Testis (tissue), 3 donors: ENCODE measurements around the gene LRRC56. TPM values are rescaled to one million over a fixed set of nuclear protein-coding genes. Genes with fewer than 3 reads are reported as not detected.

ENCODE experiments used
- DNase-seq: peaks from one replicate; pipeline ENCODE4 v3.0.0-alpha.2; 2019
- H3K27ac ChIP-seq, 2 donors: fragments of 200-600 bp; sonication (generic); one replicate each; pipeline ENCODE4 v1.5.1; 2019
- H3K27me3 ChIP-seq: fragments of 200-600 bp; sonication (generic); one replicate; pipeline ENCODE4 v1.5.1; 2019
- H3K36me3 ChIP-seq: fragments of 200-600 bp; sonication (generic); one replicate; pipeline ENCODE4 v1.5.1; 2017; ENCODE audit warnings: low read depth; ENCODE audit errors: missing control alignments
- H3K4me1 ChIP-seq: fragments of 200-600 bp; sonication (generic); one replicate; pipeline ENCODE4 v1.5.1; 2019
- H3K4me3 ChIP-seq, 2 donors: fragments of 200-600 bp; sonication (generic); one replicate each; pipeline ENCODE4 v1.5.1; 2017 to 2019
- H3K9me3 ChIP-seq: fragments of 200-600 bp; sonication (generic); one replicate; pipeline ENCODE4 v1.5.1; 2017
- POLR2A ChIP-seq: fragments of 450-650 bp; IDR thresholded peaks from one replicate; pipeline ENCODE4 v1.6.1; 2017; ENCODE audit warnings: antibody characterized with exemption, mild to moderate bottlenecking, moderate library complexity
- WGBS, 2 donors: methylation state at CpG; one replicate each; pipeline ENCODE4 v1.1.5; 2018; 5-methylcytosine and 5-hydroxymethylcytosine counted together
- intact Hi-C: fragments of 100-400 bp; cut with DNase I; formaldehyde crosslinking; loops from one replicate; pipeline ENCODE4 v1.15.1; 2023; ENCODE audit warnings: low total_unique reads
- polyA plus RNA-seq: library from polyadenylated mRNA; stranded (reverse); fragments of 350-450 nt; fragmentation: Illumina TruSeq; extraction: RNeasy Lipid Tissue Mini Kit (QIAGEN cat#74804); gene quantifications from one replicate; pipeline ENCODE4 v1.2.3, GENCODE V29; 2014; ENCODE audit warnings: low read depth, low replicate concordance; ENCODE audit not compliant: insufficient read depth
- total RNA-seq, 2 donors: library from RNA; depleted of rRNA; stranded (reverse); fragments of >200 nt; gene quantifications; one replicate each; pipeline ENCODE4 v1.2.3, GENCODE V29; 2016
- TF ChIP-seq, protein P1 (sequence below), 3 experiments: fragments of 450-650 bp in 2 of 3; fragments of 200-600 bp in 1 of 3; sonication (generic) in 1 of 3; IDR thresholded peaks; one replicate each; pipeline ENCODE4 v1.5.1; 2016 to 2019; ENCODE audit warnings: antibody characterized with exemption in 3 of 3, mild to moderate bottlenecking in 2 of 3, moderate library complexity in 1 of 3

LRRC56 gene
- total and polyA plus RNA-seq, 3 donors from 2014 or later, result 11.6 to 23.5 (median 22.2) TPM

GRCh38 chr11:497565-498296 is 39.6 kb upstream of the LRRC56 start:
- H3K27ac ChIP-seq, result no peak overlapping the region
- H3K36me3 ChIP-seq, result no peaks in the 10 kb centered on the region
- no peak for TF ChIP-seq POLR2A
- TF ChIP-seq, protein P1, sequence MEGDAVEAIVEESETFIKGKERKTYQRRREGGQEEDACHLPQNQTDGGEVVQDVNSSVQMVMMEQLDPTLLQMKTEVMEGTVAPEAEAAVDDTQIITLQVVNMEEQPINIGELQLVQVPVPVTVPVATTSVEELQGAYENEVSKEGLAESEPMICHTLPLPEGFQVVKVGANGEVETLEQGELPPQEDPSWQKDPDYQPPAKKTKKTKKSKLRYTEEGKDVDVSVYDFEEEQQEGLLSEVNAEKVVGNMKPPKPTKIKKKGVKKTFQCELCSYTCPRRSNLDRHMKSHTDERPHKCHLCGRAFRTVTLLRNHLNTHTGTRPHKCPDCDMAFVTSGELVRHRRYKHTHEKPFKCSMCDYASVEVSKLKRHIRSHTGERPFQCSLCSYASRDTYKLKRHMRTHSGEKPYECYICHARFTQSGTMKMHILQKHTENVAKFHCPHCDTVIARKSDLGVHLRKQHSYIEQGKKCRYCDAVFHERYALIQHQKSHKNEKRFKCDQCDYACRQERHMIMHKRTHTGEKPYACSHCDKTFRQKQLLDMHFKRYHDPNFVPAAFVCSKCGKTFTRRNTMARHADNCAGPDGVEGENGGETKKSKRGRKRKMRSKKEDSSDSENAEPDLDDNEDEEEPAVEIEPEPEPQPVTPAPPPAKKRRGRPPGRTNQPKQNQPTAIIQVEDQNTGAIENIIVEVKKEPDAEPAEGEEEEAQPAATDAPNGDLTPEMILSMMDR (IDR thresholded peaks at IDR 0.05), result no peak
- 76 to 77% methylated on average over 25 to 31 of the region's 31 CpGs for WGBS, 2 donors
- H3K27me3 ChIP-seq, result no peaks in the 10 kb centered on the region
- peaks cover 7% of the 10 kb centered on the region for H3K4me1 ChIP-seq
- no peak for DNase-seq
- H3K4me3 ChIP-seq, result no peak overlapping the region
- intact Hi-C loops, result no loop called here
- H3K9me3 ChIP-seq, result no peaks in the 10 kb centered on the region

DNA sequence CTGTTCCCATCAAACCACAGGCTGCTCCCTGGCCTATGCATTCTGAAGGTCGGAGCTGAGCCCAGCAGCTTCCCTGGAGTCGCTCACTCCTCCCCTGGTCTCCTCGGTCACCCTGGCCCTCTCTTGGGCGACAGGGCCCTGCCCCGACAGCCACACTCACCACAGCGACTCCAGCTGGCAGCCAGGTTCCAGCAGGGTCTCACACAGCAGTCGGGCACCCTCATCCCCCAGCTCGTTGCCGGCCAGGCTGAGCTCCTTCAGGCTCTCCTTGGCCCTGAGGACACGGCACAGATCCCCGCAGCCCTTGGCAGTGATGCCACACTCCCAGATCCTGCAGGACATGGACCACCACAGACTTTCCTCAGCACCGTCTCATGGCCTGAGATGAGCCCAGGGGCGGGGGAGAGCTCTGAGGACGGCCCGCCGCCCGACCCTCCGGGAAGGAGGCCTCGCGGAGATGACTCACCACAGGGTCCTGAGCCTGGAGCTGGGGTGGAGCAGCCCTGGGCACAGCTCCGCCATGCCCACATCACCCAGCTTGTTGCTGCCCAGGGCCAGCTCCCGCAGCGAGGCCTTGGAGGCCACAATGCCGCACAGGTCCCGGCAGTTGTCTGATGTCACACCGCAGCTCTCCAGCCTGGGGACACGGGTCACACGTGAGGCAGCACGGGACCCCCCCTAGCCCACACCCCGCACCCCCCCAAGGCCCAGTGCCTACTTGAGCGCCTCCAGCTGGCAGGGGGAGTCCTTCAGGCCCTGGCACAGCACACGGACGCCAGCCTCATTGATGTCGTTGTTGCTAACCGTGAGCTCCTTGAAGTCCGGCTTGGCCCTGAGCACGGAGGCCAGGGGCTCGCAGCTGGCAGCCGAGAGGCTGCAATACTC is 38.8 kb upstream of the LRRC56 start:
- Histone ChIP-seq H3K4me1 (peaks cover 13% of the 10 kb centered on the region), H3K9me3 (no peaks in the 10 kb centered on the region), H3K4me3 (no peak overlapping the region), H3K27me3 (no peaks in the 10 kb centered on the region), H3K27ac (no peak overlapping the region), H3K36me3 (no peaks in the 10 kb centered on the region)
- intact Hi-C loops, result no loop called here
- 96% methylated on average over 11 to 27 of the region's 39 CpGs for WGBS, 2 donors
- no peak for DNase-seq
- TF ChIP-seq, protein P1 (IDR thresholded peaks at IDR 0.05), result no peak
- no peak for TF ChIP-seq POLR2A

DNA sequence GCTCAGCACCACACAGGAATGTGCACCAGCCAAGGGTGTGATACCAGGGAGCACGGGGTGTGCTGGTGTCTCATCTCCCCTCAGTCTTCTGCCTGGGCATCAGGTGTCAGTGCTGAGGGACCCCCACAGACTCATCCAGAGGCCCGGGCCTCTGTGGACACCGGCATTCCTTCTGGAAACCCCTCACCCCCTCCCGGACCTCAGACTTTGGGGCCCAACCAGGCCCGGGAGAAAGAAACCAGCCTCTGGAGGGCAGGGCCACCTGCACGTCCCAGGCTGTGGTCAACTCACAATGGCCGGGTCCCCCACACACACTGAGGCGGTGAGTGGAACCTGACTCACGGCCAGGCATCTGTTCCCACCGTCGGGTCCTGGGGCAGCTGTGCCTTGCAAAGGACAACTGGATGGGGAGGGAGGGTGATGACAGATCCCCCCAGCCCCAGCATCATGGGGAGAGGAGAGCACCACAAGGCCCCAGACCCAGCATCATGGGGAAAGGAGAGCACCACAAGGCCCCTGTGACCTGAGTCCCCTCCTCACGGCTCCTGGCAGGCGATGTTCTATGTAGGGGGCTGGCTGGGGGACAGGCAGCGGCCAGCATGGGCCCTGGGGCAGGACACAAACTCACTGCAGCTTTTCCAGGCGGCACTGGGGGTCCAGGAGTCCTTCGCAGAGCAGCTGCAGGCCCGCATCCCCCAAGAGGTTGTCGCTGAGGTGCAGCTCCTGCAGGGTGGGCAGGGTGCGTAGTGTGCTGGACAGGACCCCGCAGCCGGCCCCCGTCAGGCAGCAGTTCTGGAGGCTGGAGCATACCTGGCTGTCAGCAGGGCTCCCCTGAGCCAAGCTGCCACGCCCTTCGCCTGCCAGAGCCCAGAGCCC is 37.9 kb upstream of the LRRC56 start:
- H3K4me1 ChIP-seq, result peaks cover 16% of the 10 kb centered on the region
- 87 to 96% methylated on average over 3 to 24 of the region's 24 CpGs for WGBS, 2 donors
- intact Hi-C loops, result no loop called here
- no peak overlapping the region for H3K4me3 ChIP-seq
- no peaks in the 10 kb centered on the region for H3K9me3 ChIP-seq
- no peaks in the 10 kb centered on the region for H3K27me3 ChIP-seq
- TF ChIP-seq, protein P1 (IDR thresholded peaks at IDR 0.05), result no peak
- no peak for TF ChIP-seq POLR2A
- H3K27ac ChIP-seq, result no peak overlapping the region
- DNase-seq, result no peak
- H3K36me3 ChIP-seq, result no peaks in the 10 kb centered on the region

DNA sequence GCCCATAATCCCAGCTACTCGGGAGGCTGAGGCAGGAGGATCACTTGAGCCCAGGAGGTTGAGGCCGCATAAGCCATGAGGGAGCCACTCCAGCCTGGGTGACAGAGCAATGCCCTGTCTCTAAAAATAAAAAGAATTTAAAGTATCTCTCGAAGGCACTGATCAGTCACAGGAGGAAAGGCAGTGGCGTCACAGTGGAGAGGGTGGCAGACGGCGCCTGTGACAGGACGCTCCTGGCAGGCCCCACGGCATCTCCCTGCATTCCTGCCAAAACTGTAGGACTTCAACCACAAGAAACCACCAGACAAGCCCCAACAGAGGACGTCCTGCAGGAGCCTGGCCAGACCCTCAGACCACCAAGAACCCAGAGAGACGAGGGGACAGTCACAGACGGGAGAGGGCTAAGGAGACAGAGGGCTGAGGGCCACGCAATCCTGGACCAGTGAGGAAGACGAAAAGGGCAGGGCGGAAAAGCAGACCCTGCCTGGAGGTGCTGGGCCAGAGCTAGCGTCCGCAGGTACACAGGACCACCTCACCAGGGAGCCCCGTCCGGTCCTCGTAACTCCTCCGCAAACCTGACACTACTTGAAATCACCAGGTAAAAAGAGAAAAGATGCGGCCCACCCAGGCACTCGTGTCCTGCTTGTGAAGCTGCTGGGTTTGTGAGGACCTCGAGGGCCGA is 36.2 kb upstream of the LRRC56 start:
- TF ChIP-seq, protein P1 (IDR thresholded peaks at IDR 0.05), result no peak
- no peak for TF ChIP-seq POLR2A
- Histone ChIP-seq H3K4me1 (peaks cover 22% of the 10 kb centered on the region), H3K27ac (no peak overlapping the region), H3K27me3 (no peaks in the 10 kb centered on the region), H3K4me3 (no peak overlapping the region), H3K9me3 (no peaks in the 10 kb centered on the region), H3K36me3 (no peaks in the 10 kb centered on the region)
- intact Hi-C loops, result no loop called here
- DNase-seq, result no peak
- WGBS, 2 donors, result 90 to 94% methylated on average over 24 of the region's 24 CpGs
